GM06990 (cell line): ENCODE results near the gene UBR1.

ENCODE experiments used
- DNase-seq: peaks from one replicate; pipeline ENCODE4 v3.0.0-alpha.2; 2011; ENCODE audit not compliant: insufficient read length; ENCODE audit errors: extremely low read depth
- H3K27me3 ChIP-seq: replicated peaks from 2 replicates; pipeline ENCODE4 v1.6.0; 2011; ENCODE audit warnings: low read length; ENCODE audit not compliant: control insufficient read depth, insufficient read depth
- H3K36me3 ChIP-seq: 2 replicates; pipeline ENCODE4 v1.5.1; 2011; ENCODE audit warnings: low read length; ENCODE audit not compliant: control insufficient read depth, insufficient read depth
- H3K4me3 ChIP-seq: replicated peaks from 2 replicates; pipeline ENCODE4 v1.5.1; 2011; ENCODE audit warnings: low read depth, mild to moderate bottlenecking, control low read depth, low read length
- TF ChIP-seq, protein P1 (sequence below): IDR thresholded peaks from 2 replicates; pipeline ENCODE4 v1.5.1; 2011; ENCODE audit warnings: low read length, control low read depth, mild to moderate bottlenecking, inconsistent platforms; ENCODE audit not compliant: insufficient read depth, poor library complexity, severe bottlenecking

Gene UBR1

DNA sequence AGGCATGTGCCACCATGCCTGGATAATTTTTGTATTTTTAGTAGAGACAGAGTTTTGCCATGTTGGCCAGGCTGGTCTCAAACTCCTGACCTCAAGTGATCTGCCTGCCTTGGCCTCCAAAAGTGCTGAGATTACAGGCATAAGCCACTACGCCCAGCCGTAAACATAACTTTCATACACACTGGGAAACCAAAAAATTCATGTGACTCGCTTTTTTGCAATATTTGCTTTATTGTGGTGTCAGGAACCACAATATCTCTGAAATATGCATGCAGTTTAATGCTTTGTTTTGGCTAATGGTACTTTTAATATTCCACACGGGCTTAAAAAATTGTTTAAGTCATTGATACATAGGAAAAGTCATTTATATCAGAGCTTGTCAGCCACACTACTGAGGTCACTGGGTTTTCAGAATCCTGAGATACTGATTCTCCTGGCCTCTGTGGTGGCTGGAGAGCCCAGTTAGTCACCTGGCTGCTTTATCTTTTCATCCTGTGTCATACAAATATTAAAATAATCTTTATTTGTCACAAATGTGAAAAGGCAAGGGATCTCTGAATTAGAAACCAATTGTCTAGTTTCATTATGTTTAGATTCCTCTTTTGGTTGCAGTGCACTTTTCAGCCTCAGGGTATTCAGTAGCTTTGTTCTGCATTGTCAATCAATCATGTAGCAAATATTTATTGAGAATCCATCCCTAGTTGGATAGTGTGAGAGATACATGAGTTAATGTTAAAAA, 37.5 kb upstream of the UBR1 start:
- H3K27me3 ChIP-seq: no peaks in the 10 kb centered on the region
- TF ChIP-seq, protein P1, sequence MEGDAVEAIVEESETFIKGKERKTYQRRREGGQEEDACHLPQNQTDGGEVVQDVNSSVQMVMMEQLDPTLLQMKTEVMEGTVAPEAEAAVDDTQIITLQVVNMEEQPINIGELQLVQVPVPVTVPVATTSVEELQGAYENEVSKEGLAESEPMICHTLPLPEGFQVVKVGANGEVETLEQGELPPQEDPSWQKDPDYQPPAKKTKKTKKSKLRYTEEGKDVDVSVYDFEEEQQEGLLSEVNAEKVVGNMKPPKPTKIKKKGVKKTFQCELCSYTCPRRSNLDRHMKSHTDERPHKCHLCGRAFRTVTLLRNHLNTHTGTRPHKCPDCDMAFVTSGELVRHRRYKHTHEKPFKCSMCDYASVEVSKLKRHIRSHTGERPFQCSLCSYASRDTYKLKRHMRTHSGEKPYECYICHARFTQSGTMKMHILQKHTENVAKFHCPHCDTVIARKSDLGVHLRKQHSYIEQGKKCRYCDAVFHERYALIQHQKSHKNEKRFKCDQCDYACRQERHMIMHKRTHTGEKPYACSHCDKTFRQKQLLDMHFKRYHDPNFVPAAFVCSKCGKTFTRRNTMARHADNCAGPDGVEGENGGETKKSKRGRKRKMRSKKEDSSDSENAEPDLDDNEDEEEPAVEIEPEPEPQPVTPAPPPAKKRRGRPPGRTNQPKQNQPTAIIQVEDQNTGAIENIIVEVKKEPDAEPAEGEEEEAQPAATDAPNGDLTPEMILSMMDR: no peak
- peaks cover 10% of the 10 kb centered on the region for H3K36me3 ChIP-seq
- DNase-seq: no peak
- H3K4me3 ChIP-seq: no peak overlapping the region

DNA sequence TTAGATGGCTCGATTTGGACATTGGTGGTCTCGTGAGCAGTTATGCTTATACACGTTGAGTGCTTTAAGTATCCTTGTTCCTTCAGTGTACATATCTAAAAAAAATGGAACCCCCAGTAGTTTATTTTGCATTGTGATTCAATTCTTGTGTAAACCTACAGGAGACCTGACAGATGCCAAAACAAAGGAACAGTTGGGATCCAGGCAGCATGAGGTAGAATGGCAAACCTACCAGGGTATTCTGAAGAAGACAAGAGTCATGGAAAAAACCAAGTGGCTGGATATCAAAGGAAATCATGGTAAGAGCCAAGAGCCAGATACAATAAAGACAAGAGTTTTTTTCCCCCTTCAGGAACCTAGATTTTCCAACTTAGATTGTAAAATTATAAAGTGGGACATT, 29.5 kb upstream of the UBR1 start:
- Histone ChIP-seq H3K4me3 (no peak overlapping the region), H3K36me3 (peaks cover 13% of the 10 kb centered on the region), H3K27me3 (no peaks in the 10 kb centered on the region)
- TF ChIP-seq, protein P1: no peak
- no peak for DNase-seq

DNA sequence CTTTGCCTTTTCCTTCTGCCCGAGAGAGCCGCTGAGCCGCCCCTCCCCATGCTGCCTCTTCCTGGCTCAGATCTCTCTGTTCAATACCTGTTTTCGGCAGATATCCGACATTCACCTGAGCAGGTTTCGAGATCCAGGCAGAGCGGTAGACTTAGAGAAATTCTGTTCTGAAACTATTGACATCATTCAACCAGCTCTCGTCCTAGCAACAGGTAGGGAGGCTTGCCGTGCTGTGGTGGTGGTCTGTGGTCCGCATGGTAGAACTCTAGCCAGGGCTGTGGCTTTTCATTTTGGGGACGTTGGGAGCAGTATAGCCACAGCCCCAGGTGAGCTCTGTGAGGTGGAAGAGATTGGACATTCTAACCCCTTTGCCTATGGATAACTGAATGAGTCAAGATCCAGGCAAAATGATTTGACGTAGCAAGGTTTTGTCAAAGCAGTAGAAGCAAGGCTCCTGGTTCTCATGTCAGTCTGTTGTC, 28.4 kb upstream of the UBR1 start:
- TF ChIP-seq, protein P1: no peak
- no peak for DNase-seq

DNA sequence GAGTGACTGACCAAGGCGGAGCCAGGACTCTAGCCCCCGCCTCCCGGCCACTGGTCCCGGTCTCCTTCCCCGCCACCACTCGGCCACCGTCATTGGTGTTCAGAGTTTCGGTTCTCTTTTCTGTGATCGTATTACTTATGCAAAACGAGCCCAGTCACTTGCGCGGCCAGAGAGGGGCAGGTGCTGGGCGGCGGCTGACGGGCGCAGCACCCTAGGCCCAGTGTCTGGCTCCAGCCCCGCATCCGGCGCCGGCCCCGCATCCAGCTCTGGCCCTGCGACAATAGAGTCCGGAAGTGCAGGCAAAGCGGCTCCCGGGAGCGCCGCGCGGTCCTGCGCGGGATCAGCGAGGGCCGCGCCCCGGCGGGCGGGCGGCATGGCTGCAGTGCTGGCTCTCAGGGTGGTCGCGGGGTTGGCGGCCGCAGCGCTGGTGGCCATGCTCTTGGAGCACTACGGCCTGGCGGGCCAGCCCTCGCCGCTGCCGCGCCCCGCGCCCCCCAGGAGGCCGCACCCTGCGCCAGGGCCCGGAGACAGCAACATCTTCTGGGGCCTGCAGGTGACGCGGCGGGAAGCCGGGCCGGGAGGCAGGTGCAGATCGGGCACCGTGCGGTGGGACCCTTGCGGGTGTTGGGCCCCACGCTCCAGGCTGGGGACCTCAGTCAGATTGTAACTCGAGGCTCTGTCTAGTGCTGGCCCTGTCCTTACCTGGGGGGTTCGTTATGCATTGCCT, 27.8 kb upstream of the UBR1 start, which contains the start of gene TMEM62:
TSS of gene TMEM62 (plus strand) at position 157 of the 727 bp plus-strand sequence. CDS start at position 374, 217 bp downstream.
- H3K27me3 ChIP-seq: no peaks in the 10 kb centered on the region
- peaks cover 9% of the 10 kb centered on the region for H3K36me3 ChIP-seq
- TF ChIP-seq, protein P1: no peak
- peak; percentile 90 for DNase-seq
- peak within 1 kb of the TSS; percentile 78 for H3K4me3 ChIP-seq

More for the DNA sequence above, 28.4 kb upstream of the UBR1 start:
- Histone ChIP-seq H3K4me3 (peak overlapping the region; percentile 78), H3K27me3 (no peaks in the 10 kb centered on the region), H3K36me3 (peaks cover 10% of the 10 kb centered on the region)

DNA sequence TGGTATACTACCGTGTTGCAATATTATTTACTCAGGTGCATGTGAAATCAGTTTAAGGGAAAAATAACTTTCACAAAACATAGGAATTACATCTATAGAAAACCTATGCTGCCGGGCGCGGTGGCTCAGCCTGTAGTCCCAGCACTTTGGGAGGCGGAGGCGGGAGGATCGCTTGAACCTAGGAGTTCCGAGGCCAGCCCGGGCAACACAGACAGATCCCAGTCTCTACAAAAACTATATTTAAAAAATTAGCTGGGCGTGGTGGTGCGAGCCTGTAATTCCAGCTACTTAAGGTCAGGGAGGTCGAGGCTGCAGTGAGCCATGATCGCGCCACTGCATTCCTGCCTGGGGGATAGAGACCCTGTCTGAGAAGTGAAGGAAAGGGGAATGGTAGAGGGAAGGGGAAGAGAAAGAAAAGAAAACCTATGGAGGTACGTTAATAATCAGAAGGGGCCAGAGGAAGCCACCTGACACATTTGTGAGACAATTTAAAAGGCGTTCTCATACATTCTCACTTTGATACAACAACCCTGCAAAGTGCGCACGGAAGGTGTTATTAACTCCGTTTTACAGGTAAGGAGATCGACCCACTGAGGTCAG, 27.1 kb upstream of the UBR1 start:
- Histone ChIP-seq H3K36me3 (peaks cover 6% of the 10 kb centered on the region), H3K4me3 (peak overlapping the region; percentile 78), H3K27me3 (no peaks in the 10 kb centered on the region)
- TF ChIP-seq, protein P1: no peak
- DNase-seq: no peak
